Neuronal stem cell (in vitro differentiated cells): ENCODE results near the gene BTRC.

Experiments
- DNase-seq: peaks from one replicate; pipeline ENCODE4 v3.0.0-alpha.2; 2013; ENCODE audit warnings: low spot score
- H2AFZ ChIP-seq: one replicate; pipeline ENCODE4 v1.6.1; 2013; ENCODE audit warnings: mild to moderate bottlenecking, low read length, inconsistent platforms
- H2AK5ac ChIP-seq: 2 replicates; pipeline ENCODE4 v1.6.1; 2013; ENCODE audit warnings: low read depth, mild to moderate bottlenecking, inconsistent platforms, low read length, moderate library complexity, mixed read lengths
- H2BK120ac ChIP-seq: 2 replicates; pipeline ENCODE4 v1.6.1; 2013; ENCODE audit warnings: low read depth, mild to moderate bottlenecking, inconsistent platforms, low read length, moderate library complexity, mixed read lengths
- H2BK12ac ChIP-seq: one replicate; pipeline ENCODE4 v1.6.1; 2013; ENCODE audit warnings: low read length, inconsistent platforms
- H2BK15ac ChIP-seq: 2 replicates; pipeline ENCODE4 v1.6.1; 2013; ENCODE audit warnings: mild to moderate bottlenecking, low read length, inconsistent platforms, mixed read lengths
- H2BK5ac ChIP-seq: one replicate; pipeline ENCODE4 v1.6.1; 2013; ENCODE audit warnings: inconsistent platforms, mild to moderate bottlenecking, low read length, moderate library complexity
- H3K14ac ChIP-seq: one replicate; pipeline ENCODE4 v1.6.1; 2013; ENCODE audit warnings: low read length, inconsistent platforms
- H3K18ac ChIP-seq: 2 replicates; pipeline ENCODE4 v1.6.1; 2013; ENCODE audit warnings: low read length, inconsistent platforms
- H3K23ac ChIP-seq: 2 replicates; pipeline ENCODE4 v1.6.1; 2013; ENCODE audit warnings: low read depth, mild to moderate bottlenecking, mixed read lengths, low read length, inconsistent platforms; ENCODE audit not compliant: poor library complexity
- H3K27ac ChIP-seq: replicated peaks from 3 replicates; pipeline ENCODE4 v1.5.1; 2013; ENCODE audit warnings: low read length, inconsistent platforms
- H3K27me3 ChIP-seq, 3 experiments: 2 replicates each; pipeline ENCODE4 v1.6.1; 2013; ENCODE audit warnings: low read length in 3 of 3, mild to moderate bottlenecking in 2 of 3, inconsistent platforms in 1 of 3, low read depth in 1 of 3, mixed read lengths in 1 of 3, moderate library complexity in 1 of 3; ENCODE audit not compliant: control insufficient read depth in 3 of 3, insufficient read depth in 3 of 3
- H3K36me3 ChIP-seq, 2 donors: replicated peaks in 1 of 2; 2 replicates each; pipeline ENCODE4 v1.6.1; 2013; ENCODE audit warnings: low read length in 2 of 2; ENCODE audit not compliant: control insufficient read depth in 2 of 2, insufficient read depth in 2 of 2
- H3K4ac ChIP-seq: 2 replicates; pipeline ENCODE4 v1.6.1; 2013; ENCODE audit warnings: inconsistent platforms, mild to moderate bottlenecking, low read length, moderate library complexity
- H3K4me1 ChIP-seq, 2 donors: 1 replicate in 1 of 2; 2 replicates in 1 of 2; pipeline ENCODE4 v1.6.1; 2013; ENCODE audit warnings: low read length in 2 of 2, low read depth in 1 of 2; ENCODE audit not compliant: control insufficient read depth in 2 of 2, insufficient read depth in 1 of 2
- H3K4me2 ChIP-seq: one replicate; pipeline ENCODE4 v1.6.1; 2013; ENCODE audit warnings: mild to moderate bottlenecking, low read length, inconsistent platforms; ENCODE audit not compliant: insufficient read depth, poor library complexity, severe bottlenecking
- H3K4me3 ChIP-seq, 2 donors: 2 replicates each; pipeline ENCODE4 v1.5.1; 2013; ENCODE audit warnings: low read length in 2 of 2, mild to moderate bottlenecking in 2 of 2, inconsistent platforms in 1 of 2, moderate library complexity in 1 of 2
- H3K79me1 ChIP-seq: one replicate; pipeline ENCODE4 v1.6.1; 2013; ENCODE audit warnings: low read depth, mild to moderate bottlenecking, inconsistent platforms, low read length, moderate library complexity
- H3K9ac ChIP-seq: one replicate; pipeline ENCODE4 v1.6.1; 2013; ENCODE audit warnings: mild to moderate bottlenecking, low read depth, low read length, inconsistent platforms; ENCODE audit not compliant: poor library complexity
- H3K9me3 ChIP-seq, 2 donors: replicated peaks in 1 of 2; 2 replicates each; pipeline versions ENCODE3 to v1.6.1; 2013; ENCODE audit warnings: low read length in 2 of 2, mild to moderate bottlenecking in 2 of 2, inconsistent platforms in 1 of 2, low read depth in 1 of 2, mixed read lengths in 1 of 2, moderate library complexity in 1 of 2; ENCODE audit not compliant: control insufficient read depth in 2 of 2, insufficient read depth in 1 of 2
- H4K8ac ChIP-seq: one replicate; pipeline ENCODE4 v1.6.1; 2013; ENCODE audit warnings: low read depth, mild to moderate bottlenecking, inconsistent platforms, low read length, moderate library complexity
- H4K91ac ChIP-seq: one replicate; pipeline ENCODE4 v1.6.1; 2013; ENCODE audit warnings: low read length, low read depth, mild to moderate bottlenecking, inconsistent platforms; ENCODE audit not compliant: poor library complexity
- WGBS, 2 donors: extraction: QIAGEN DNeasy Blood & Tissue Kit; methylation state at CpG; one replicate each; pipeline ENCODE4 v1.1.7; 2013; ENCODE audit warnings: missing lambda C conversion rate in 2 of 2, mixed read lengths in 1 of 2; ENCODE audit not compliant: insufficient read length in 2 of 2, insufficient replicate concordance in 1 of 2; ENCODE audit errors: extremely low coverage in 2 of 2; 5-methylcytosine and 5-hydroxymethylcytosine counted together

Gene BTRC

GRCh38 chr10:101567165-101568006, 213.4 kb downstream of the BTRC start:
- Histone ChIP-seq H2BK5ac (no peak overlapping the region), H3K27ac (no peak overlapping the region), H3K9me3 (no peaks in the 10 kb centered on the region), H2BK15ac (no peak overlapping the region), H3K9ac (no peak overlapping the region), H3K4me2 (no peak overlapping the region), H4K91ac (no peak overlapping the region), H2BK120ac (no peak overlapping the region), H3K79me1 (no peaks in the 10 kb centered on the region), H4K8ac (peak overlapping the region; percentile 52), H2AK5ac (no peak overlapping the region), H2BK12ac (no peak overlapping the region), H3K23ac (no peak overlapping the region), H3K36me3 (no peaks in the 10 kb centered on the region), H3K27me3 (peaks cover 0 to 84% (median 49%) of the 10 kb centered on the region in 3 experiments), H3K4me3 (no peak overlapping the region), H3K14ac (no peak overlapping the region), H3K4ac (no peak overlapping the region), H3K4me1 (peaks cover 8 to 16% of the 10 kb centered on the region in 2 donors), H3K18ac (no peak overlapping the region), H2AFZ (no peak overlapping the region)
- DNase-seq: no peak
- WGBS, 2 donors: 100% methylated on average over 1 of the region's 7 CpGs; no CpG with 5 or more reads in 1 of the 2 donors

GRCh38 chr10:101568054-101568745, 214.2 kb downstream of the BTRC start:
- 100% methylated on average over 1 of the region's 17 CpGs; no CpG with 5 or more reads in 1 of the 2 donors for WGBS, 2 donors

GRCh38 chr10:101569323-101569621, 215.3 kb downstream of the BTRC start:
- no CpG with 5 or more reads among the region's 11 CpGs for WGBS, 2 donors
- H3K27me3 ChIP-seq: peaks cover 0 to 76% (median 49%) of the 10 kb centered on the region in 3 experiments

More at GRCh38 chr10:101568054-101568745, 214.2 kb downstream of the BTRC start:
- no peak overlapping the region for H3K27ac ChIP-seq
- peaks cover 3 to 5% of the 10 kb centered on the region in 2 donors for H3K9me3 ChIP-seq
- H3K4ac ChIP-seq: no peak overlapping the region
- H2BK5ac ChIP-seq: no peak overlapping the region
- H2AK5ac ChIP-seq: no peak overlapping the region
- H3K4me3 ChIP-seq: no peak overlapping the region
- no peak overlapping the region for H4K91ac ChIP-seq
- no peak overlapping the region for H2BK120ac ChIP-seq
- H3K23ac ChIP-seq: no peak overlapping the region
- H3K9ac ChIP-seq: no peak overlapping the region
- H3K79me1 ChIP-seq: no peaks in the 10 kb centered on the region
- H2BK12ac ChIP-seq: no peak overlapping the region
- H3K4me2 ChIP-seq: no peak overlapping the region
- no peak overlapping the region for H2AFZ ChIP-seq
- no peak overlapping the region for H3K18ac ChIP-seq
- no peaks in the 10 kb centered on the region for H3K36me3 ChIP-seq
- H3K27me3 ChIP-seq: peaks cover 0 to 85% (median 49%) of the 10 kb centered on the region in 3 experiments
- H4K8ac ChIP-seq: no peak overlapping the region
- H3K14ac ChIP-seq: no peak overlapping the region
- H2BK15ac ChIP-seq: no peak overlapping the region
- DNase-seq: no peak
- H3K4me1 ChIP-seq: peaks cover 8 to 16% of the 10 kb centered on the region in 2 donors

More at GRCh38 chr10:101569323-101569621, 215.3 kb downstream of the BTRC start:
- Histone ChIP-seq H4K91ac (no peak overlapping the region), H3K4me3 (peak overlapping the region in 1 of 2 donors; percentile 73), H3K4me1 (peaks cover 8 to 16% of the 10 kb centered on the region in 2 donors), H2BK12ac (no peak overlapping the region), H3K27ac (no peak overlapping the region), H3K79me1 (no peaks in the 10 kb centered on the region), H3K23ac (peak overlapping the region; percentile 45), H2BK5ac (no peak overlapping the region), H3K4ac (peak overlapping the region; percentile 28), H2BK15ac (no peak overlapping the region), H3K4me2 (peak overlapping the region; percentile 87), H2BK120ac (no peak overlapping the region), H2AFZ (peak overlapping the region; percentile 55), H3K18ac (peak overlapping the region; percentile 90), H2AK5ac (no peak overlapping the region), H3K9ac (peak overlapping the region; percentile 8), H3K36me3 (no peaks in the 10 kb centered on the region), H3K9me3 (peaks cover 3 to 7% of the 10 kb centered on the region in 2 donors), H4K8ac (no peak overlapping the region), H3K14ac (no peak overlapping the region)
- no peak for DNase-seq
